ENCODE results near the gene SHPK. TPM values are rescaled to one million over a fixed set of nuclear protein-coding genes. Genes with fewer than 3 reads are reported as not detected.
"Not testable (repeated sequence)": the region's sequence is repeated elsewhere in the genome, so short reads cannot be mapped to it uniquely, and the experiment has no call there.

The SHPK gene
- total RNA-seq, 4 donors from 2014 or later, result 9.4 to 25.5 (median 12.1) TPM

GRCh38 chr17:3566551-3566950 is 69.5 kb downstream of the SHPK start:
- DNase-seq (ENCODE audit: low spot score) (no peak), ATAC-seq (ENCODE audit: low FRiP score) (no peak)
- TF ChIP-seq CTCF (IDR thresholded peaks at IDR 0.05), result no peak

- no peak for DNase-seq (ENCODE audit: low spot score)
- TF ChIP-seq CTCF (IDR thresholded peaks at IDR 0.05), result no peak
- no peak for ATAC-seq (ENCODE audit: low FRiP score)
These were observed 70.9 kb downstream of the SHPK start for GRCh38 chr17:3565143-3565542.

GRCh38 chr17:3564241-3564640 is 71.8 kb downstream of the SHPK start:
- ATAC-seq (ENCODE audit: low FRiP score); DNase-seq (ENCODE audit: low spot score): not testable (repeated sequence)

- ATAC-seq (ENCODE audit: low FRiP score), result no peak
- DNase-seq (ENCODE audit: low spot score), result no peak
- no peak for TF ChIP-seq CTCF (IDR thresholded peaks at IDR 0.05)
These were observed 76.8 kb downstream of the SHPK start for GRCh38 chr17:3559270-3559645.

- ATAC-seq (ENCODE audit: low FRiP score) (no peak), DNase-seq (ENCODE audit: low spot score) (no peak)
- TF ChIP-seq CTCF (IDR thresholded peaks at IDR 0.05), result no peak
These were observed 77.3 kb downstream of the SHPK start for GRCh38 chr17:3558603-3559269.

Other genes starting within 250 kb of the SHPK start
- under 1 TPM in 1 of 4 donors, not detected in 3; 0.24 TPM for gene OR3A2, start 249.9 kb downstream of the SHPK start, total RNA-seq
- not detected for gene OR1E1, start 237.8 kb downstream of the SHPK start, total RNA-seq
- gene OR3A3, start 224.9 kb downstream of the SHPK start, total RNA-seq, result not detected
- not detected for gene OR1E2, start 202.4 kb downstream of the SHPK start, total RNA-seq
- gene SPATA22, start 164.4 kb downstream of the SHPK start, total RNA-seq, result 1 to 10 TPM in 1 of 4 donors, under 1 TPM in 1, not detected in 2; 0.93 to 1.8 TPM
- gene ASPA, start 160.3 kb downstream of the SHPK start, total RNA-seq, result 10 to 100 TPM in 1 of 4 donors, 1 to 10 TPM in 3; 4.5 to 14.7 (median 6.2) TPM
- 1 to 10 TPM in 1 of 4 donors, under 1 TPM in 3; 0.36 to 3.0 (median 0.86) TPM for gene TRPV3, start 78.4 kb downstream of the SHPK start, total RNA-seq
- 1 to 10 TPM; 1.7 to 9.9 (median 2.7) TPM for gene TRPV1, start 26.8 kb downstream of the SHPK start, total RNA-seq
- gene CTNS, start 510 bp upstream of the SHPK start, total RNA-seq, result 10 to 100 TPM; 18.8 to 29.9 (median 23.1) TPM
- gene TAX1BP3, start 32.3 kb upstream of the SHPK start, total RNA-seq, result 100 to 1,000 TPM in 2 of 4 donors, 10 to 100 TPM in 2; 69.8 to 141 (median 100) TPM
- gene EMC6, start 32.6 kb upstream of the SHPK start, total RNA-seq, result 10 to 100 TPM in 3 of 4 donors, 1 to 10 TPM in 1; 9.8 to 19.4 (median 13.0) TPM
- 1 to 10 TPM in 1 of 4 donors, under 1 TPM in 3; 0.84 to 2.4 (median 0.94) TPM for gene P2RX5, start 59.9 kb upstream of the SHPK start, total RNA-seq
- under 1 TPM in 3 of 4 donors, not detected in 1; 0.19 to 0.69 (median 0.24) TPM for gene HASPIN, start 87.7 kb upstream of the SHPK start, total RNA-seq
- gene ITGAE, start 164.9 kb upstream of the SHPK start, total RNA-seq, result 10 to 100 TPM; 17.0 to 30.7 (median 22.2) TPM
- 10 to 100 TPM; 16.3 to 31.9 (median 23.9) TPM for gene NCBP3, start 210.0 kb upstream of the SHPK start, total RNA-seq